T-helper 2 cell treated with Interferon-gamma antibody and Interleukin-4, amounts not matched to agents 100 ng/mL and 5 ng/mL, for 36 hours (primary cell): Measurements from ENCODE around the gene CTF1. TPM values are rescaled to one million over a fixed set of nuclear protein-coding genes. Genes with fewer than 3 reads are reported as not detected.
"Not testable (repeated sequence)": the region's sequence is repeated elsewhere in the genome, so short reads cannot be mapped to it uniquely, and the experiment has no call there.

Source experiments
- intact Hi-C: fragments of 100-400 bp; cut with micrococcal nuclease; formaldehyde crosslinking; loops from one replicate; pipeline ENCODE4 v1.15.1; 2023
- total RNA-seq: library from RNA; stranded (reverse); gene quantifications from 2 replicates; pipeline ENCODE4 v1.2.3, GENCODE V29; 2022

The CTF1 gene
- total RNA-seq, 1 donor from 2014 or later: 0.32 TPM

DNA sequence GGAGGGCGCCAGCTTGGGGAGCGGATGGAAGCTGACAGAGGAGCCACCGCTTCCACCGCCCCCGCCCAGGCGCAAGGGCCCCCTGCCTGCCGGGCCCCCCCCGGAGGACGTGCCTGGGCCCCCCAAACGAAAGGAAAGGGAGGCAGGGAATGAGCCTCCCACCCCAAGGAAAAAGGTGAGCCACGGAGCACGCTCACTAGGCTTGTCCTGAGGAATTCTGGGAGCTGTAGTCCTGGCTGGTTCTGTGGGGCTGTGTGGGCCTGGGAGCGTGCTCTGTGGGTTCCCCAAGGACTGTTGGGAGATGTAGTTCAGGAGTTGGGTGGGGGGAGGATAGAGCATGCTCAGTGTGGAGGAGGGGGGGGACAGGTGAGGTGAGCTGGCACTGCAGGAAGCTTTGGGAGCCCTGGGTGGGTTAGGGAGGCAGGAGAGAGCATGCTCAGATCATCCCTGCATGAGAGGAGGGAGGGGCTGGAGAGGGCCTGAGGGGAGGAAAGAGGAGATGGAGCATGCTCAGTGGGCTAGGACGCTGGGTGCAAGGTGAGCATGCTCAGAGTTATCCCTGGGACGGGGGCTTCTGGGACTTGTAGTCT is 31.5 kb downstream of the CTF1 start:
- intact Hi-C loops: no loop called here

DNA sequence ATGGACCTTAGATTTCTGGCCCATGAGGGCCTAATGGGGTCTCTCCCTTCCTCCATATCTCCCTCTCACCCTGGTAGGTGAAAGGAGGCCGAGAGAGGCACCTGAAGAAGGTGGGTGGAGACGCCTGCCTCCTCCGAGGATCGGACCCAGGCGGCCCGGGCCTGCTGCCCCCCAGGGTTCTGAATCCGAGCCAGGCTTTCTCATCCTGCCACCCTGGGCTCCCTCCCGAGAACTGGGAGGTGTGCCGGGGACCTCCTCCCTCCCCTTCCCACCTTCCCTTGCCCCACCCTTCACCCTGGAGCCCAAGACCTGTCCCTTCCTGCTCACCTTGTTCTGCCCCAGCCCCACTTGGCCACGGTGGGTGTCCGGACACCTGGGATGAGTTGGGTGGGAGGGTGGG is 32.0 kb downstream of the CTF1 start:
- intact Hi-C loops: no loop called here

DNA sequence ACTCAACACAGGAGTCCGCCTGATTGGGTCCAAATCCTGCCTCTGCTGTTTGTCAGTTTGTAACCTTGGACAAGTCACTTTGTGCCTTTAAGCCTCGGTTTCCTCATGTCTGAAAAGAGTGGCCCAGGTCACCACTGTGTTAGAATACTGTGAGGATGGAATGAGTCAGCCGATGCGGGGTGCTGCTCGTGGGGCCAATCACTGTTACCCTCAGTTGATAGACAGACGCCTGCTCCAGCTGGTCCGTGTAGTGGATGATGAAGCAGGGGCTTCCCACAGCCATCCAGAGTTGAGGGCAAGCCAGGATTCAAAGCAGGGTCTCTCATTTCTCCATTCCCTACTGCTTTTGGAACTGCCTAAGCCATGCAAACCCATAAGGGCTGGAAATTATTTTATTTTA is 32.8 kb downstream of the CTF1 start:
- intact Hi-C loops: no loop called here

DNA sequence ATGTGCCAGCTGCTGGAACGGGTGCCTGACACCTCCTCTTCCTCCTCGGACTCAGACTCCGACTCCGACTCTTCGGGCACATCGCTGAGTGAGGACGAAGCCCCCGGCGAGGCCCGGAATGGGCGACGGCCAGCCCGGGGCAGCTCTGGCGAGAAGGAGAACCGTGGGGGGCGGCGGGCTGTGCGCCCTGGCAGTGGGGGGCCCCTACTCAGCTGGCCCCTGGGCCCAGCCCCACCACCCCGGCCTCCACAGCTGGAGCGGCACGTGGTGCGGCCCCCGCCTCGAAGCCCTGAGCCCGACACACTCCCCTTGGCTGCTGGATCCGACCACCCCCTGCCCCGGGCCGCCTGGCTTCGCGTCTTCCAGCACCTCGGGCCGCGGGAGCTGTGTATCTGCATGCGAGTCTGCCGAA is 33.8 kb downstream of the CTF1 start:
- intact Hi-C loops: no loop called here

DNA sequence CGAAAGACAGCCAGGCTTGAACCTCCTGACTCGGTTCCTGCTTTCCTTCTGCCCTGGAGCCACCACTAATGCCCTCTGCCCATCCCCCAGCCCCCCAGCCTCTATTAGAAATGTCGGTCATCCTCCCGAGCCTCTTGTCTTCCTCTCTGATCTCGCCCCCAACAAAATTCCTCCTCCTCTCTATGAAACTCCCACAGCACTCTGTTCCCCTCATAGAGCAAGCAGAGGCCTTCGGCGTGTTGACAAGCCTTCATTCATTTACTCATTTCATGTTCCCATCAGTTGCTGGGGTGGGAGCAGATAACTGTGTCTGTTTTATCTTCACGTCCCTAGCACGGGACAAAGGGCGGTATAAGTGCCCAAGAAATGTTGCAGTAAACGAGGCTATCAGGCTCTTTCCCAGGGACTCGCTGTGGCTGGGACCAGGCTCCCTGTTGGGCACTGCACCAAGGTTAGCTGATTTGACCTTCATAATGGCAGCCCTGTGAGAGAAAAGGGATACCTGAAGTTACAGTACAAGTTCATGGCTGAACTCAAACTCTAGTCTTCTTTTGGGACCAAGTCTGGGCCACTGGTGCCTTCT is 34.7 kb downstream of the CTF1 start:
- intact Hi-C loops: no loop called here

DNA sequence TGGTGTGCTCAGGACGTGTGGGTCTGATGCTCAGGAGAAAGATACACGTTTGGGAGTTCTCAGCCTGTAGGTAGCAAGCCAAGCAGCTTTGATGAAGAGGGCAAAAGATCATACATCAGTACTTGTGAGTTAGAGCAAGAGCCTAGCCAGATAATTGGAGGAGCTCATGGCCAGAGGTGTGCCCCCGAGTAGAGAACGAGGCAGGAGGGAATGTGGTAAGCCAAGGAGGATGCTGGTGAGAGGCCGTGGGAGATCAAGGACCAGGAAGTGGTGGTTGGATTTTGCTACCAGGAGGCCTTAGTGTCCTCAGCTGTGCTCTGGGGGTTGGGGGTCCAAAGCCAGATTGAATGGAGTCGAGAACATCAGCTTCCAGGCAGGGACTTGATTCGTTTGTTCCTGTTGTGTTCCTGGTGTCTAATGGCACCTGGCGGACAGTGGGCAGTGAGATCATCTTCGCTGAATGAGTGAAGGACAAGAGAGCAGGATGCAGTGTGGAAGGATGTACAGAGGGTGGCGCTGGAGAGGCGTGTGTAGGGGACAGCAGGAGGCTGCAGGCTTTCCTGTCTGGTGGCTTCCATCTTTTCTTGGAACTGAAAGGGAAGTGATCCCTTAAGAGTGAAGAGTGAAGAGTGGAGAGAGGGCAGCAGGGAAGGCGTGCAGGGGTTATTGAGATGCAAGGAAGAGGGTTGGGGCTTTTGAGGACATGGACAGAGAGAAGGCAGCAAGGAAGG is 38.6 kb downstream of the CTF1 start:
- intact Hi-C loops: no loop called here

DNA sequence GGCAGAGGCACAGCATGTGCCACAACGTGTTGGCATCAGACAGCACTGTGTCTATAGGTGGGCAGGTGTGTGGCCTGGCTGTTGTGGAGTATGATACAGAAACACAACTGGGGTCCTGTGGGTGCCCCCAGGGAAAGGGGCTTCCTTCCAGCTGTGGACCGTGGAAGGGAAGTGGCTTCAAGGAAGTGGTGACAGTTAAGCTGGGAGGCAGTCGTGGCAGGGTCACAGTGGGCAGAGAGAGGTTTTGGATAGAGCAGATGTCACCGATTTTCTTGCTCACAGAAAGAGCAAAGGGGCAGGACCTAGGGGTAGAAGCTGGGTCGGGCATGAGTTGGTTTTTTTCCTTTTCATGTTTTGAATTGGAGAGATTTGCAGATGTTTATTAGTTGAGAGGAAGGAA is 41.3 kb downstream of the CTF1 start:
- intact Hi-C loops: no loop called here

DNA sequence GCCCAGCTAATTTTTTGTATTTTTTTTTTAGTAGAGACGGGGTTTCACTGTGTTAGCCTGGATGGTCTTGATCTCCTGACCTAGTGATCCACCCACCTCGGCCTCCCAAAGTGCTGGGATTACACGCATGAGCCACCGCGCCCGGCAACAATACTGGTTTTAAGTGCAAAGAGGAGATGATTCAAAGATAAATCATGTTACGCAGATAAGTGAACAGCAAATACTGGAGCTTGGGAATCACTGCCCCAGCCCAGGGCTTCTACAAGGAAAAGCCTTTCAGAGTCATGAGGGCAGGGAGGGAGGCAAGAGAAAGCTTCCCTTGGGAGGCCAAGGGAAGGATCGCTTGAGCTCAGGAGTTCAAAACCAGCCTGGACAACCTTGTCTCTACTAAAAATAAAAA is 43.2 kb downstream of the CTF1 start:
- intact Hi-C loops: not testable (repeated sequence)

DNA sequence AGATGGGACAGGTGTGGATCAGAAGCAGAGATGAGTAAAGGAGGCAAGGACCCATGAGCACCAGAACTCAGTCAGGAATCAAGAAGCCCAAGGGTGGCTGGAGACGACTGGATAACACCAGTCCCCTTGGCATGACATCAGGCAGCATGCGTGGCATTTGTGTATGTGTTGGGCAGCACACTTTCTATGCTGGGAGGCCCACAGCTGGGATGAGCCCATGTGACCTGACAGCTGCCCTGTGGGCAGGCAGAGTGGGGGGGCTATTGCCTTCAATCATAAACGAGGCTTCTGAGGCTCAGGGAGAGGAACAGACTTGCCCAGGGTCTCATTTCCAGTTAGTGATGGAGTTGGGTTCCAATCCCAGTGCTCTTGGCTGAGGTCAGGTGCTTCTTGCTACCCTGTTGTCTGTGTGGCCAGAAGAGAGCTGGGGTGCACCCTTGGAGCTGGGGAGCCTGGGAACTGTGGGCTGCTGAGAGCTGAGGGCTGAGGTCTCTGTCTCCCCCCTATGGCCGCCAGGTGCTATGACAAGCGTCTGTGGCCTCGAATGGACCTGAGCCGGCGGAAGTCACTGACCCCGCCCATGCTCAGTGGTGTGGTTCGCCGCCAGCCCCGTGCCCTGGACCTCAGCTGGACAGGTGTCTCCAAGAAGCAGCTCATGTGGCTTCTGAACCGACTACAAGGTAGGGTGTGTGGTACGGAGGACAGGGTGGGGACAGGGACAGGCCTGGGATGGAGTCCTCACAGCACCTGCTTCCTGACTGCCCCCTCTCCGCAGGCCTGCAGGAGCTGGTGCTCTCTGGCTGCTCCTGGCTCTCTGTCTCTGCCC is 45.4 kb downstream of the CTF1 start:
- intact Hi-C loops: loop anchor here (2.0 to 5.0 kb wide), 2 partner anchors 50 to 97 kb away; partner anchors contain the start of gene BCL7C

DNA sequence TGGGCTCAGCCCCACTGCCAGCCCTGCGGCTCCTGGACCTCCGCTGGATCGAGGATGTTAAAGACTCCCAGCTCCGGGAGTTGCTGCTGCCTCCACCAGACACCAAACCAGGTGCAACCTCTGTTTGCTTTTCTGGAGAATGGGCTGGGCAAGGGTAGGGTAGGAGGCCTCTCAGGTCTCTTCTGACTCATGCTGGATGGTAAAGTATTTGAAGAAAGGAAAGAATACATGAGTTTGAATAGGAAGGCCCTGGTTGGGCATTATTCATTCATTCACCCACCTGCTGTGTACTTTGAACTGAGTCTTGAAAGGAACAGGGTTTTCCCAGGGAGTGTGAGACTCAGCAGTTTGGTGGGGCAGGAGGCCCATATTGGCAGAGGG is 46.0 kb downstream of the CTF1 start:
- intact Hi-C loops: loop anchor here (2.0 to 5.0 kb wide), 2 partner anchors 50 to 98 kb away; partner anchors contain the start of gene BCL7C

DNA sequence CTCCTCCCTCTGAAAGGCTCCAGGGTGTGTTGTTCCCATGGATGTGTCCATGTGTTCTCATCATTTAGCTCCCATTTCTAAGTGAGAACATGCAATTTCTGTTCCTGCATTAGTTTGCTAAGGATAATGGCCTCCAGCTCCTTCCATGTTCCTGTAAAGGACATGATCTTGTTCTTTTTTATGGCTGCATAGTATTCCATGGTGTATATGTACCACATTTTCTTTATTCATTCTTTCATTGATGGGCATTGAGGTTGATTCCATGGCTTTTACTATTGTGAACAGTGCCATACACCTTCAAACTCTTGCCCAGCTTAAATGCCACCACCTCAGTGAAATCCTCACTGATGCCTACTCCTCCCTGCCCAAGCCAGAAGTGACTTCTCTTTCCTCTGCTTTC is 47.9 kb downstream of the CTF1 start:
- intact Hi-C loops: loop anchor here (5.0 kb wide), 1 partner anchor 52 kb away; the partner anchor contains the start of gene BCL7C

DNA sequence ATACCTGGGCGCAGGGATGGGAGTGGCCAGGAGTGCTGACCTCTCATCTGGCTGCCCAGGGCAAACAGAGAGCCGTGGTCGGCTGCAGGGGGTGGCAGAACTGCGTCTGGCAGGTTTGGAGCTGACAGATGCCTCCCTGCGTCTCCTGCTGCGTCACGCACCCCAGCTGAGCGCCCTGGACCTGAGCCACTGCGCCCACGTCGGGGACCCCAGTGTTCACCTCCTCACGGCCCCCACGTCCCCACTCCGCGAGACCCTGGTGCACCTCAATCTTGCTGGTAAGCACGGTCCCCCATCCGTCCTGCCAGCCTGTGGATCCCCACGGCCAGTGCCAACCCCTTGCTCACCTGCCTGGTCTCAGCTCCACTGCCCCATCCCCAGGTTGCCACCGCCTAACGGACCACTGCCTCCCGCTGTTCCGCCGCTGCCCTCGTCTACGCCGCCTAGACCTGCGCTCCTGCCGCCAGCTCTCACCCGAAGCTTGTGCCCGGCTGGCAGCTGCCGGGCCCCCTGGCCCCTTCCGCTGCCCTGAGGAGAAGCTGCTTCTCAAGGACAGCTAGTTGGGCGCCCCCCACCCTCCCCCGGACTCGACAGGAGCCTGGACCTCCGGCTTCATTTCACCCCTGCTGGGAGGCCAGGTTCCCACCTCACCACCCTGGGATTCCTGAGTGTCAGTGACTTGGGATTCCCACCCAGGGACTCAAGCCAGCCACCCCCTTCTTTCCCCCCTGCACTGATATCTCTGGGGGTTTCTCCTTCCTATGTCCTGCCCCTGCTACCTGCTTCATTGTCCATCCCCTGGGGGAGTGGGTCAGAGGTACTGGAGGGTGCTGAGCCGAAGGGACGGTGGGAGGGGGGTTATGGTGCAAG is 50.5 kb downstream of the CTF1 start:
- intact Hi-C loops: no loop called here

DNA sequence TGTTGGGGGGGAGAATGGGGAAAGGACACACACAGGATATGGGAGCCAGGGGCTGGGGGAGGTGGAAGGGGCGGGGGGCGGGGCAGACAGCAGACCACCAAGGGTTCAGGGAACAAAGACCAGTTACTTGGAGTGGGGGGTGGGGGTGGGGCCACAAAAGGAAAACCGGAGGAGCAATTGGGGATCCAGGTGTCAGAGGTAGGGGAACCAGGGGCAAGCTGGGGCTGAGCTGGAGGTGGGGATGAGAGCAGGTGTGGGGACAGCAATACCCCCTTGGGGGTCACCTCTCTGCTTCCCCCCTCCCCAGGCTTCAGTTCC is 51.1 kb downstream of the CTF1 start:
- intact Hi-C loops: no loop called here

DNA sequence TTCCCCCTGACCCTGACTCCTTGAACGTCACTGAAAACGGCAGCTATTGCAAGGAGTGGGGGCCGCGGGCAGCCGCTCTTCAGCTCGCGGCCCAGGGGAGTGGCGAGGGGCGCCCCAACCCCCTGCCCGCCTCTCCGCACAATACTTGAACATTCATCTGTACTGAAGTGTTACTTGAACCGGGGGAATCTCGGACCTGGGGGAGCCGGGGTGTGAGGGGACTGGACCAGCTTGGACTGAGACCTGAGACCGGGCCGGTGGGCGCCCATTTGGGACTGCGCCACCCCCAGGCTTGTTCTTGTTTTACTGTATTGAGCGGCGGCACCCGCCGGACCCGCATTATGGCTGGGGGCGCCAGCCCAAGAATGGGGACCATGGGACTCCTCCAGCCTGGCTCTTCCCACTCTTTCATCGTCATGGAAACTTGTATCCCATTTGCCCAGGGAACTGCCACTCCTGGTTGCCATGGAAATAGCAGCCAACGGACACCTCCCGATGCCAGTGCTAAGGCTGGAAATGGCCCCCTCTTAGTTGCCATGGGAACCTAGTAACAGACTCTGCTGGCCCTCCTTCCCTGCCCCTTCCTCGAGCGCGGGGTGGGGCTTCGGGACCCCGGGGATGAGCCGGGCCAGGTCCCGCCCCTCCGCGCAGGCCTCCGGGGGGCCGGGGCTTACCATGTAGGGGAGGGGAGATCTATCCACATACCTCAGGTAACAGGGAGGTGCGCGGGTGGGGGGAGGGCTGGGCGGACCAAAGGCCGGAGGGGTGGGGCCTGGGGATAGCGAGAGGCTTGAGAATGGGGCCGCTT is 51.6 kb downstream of the CTF1 start:
- intact Hi-C loops: loop anchor here (2.0 kb wide), 1 partner anchor 25 kb away; the partner anchor contains the start of gene FBXL19

DNA sequence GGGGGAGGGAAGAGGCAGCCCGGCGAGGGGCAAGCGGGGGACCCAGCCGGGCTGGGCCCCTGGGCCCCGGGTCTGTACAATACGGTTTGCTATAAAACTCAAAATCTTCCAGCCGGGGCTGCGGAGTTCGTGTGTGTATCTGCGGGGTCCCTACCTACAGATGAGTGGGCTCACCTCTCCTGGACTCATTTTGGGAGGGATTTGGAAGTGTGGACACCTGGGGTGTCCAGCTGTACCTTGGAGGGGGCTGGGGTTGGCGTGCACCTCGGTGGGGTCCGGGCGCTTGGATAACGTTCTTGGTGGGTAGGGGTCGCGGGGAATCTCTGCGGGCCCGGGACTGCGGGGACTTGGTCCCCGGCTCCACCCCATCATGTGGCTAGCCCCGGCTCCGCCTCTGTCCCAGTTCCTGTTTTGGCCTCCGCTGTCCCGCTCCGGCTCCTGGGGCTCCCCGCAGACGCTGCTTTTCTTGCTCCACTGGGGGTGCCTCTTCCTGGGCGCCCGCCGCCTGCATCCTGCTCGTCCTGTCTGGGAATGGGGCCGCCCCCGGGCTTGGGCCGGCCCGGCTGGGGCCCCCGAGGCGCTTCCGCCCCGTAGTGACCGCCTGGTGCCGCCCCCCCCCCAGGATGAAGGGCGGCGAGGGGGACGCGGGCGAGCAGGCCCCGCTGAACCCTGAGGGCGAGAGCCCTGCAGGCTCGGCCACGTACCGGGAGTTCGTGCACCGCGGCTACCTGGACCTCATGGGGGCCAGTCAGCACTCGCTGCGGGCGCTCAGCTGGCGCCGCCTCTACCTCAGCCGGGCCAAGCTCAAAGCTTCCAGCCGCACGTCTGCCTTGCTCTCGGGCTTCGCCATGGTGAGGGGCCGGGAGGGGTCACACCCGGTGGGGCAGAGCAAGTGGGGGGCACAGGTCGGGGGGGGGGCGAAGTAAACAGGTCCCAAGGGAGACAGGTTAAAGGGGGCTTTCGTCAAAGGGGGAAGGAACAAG is 52.5 kb downstream of the CTF1 start, which contains the start of gene ORAI3:
TSS of gene ORAI3 (plus strand) at position 402 of the 983 bp plus-strand sequence. CDS start at position 624, 222 bp downstream.
- intact Hi-C loops: loop anchor here (2.0 kb wide), 1 partner anchor 26 kb away; the partner anchor contains the start of gene FBXL19

DNA sequence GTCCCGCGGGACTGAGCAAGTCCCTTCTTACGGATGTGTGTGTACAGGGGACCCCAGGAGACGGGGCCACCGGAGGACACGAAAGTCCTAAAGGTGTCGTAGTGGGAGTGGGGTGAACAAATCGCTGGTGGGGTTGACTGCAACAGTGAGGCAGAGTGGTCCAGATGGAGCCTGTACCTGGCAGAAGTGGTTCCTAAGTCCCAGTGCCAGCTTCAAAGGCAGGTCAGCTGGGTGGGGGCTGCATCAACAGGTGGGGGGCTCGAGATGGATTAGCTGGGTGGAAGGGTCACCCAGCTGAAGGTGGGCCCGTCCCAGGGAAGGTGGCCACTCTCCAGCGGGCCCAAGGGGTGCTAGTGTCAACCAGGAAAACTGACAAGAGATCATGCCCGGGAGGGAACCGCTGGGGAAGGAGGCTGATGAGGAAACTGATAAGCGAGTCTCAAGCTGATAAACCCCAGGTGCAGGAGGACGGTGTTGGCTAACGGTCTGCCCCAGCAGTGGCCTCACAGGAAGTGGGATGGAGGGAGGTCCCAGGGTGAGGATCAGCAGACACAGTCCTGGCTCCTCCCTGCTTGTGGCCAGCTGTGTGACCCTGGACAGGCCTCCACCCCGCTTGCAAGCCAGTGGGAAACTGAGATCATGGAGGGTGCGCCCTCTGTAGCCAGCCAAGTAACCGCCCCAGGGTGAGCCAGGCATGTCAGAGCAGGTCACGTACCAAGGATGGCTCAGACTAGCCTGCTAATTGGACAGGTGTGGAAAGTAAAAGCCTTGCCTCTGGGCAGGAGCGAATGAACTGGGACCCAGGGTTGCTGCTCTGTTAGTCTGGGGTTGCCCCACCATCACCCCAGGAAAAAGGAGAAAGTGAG is 53.5 kb downstream of the CTF1 start:
- intact Hi-C loops: loop anchor here (2.0 kb wide), 1 partner anchor 27 kb away; the partner anchor contains the start of gene FBXL19

DNA sequence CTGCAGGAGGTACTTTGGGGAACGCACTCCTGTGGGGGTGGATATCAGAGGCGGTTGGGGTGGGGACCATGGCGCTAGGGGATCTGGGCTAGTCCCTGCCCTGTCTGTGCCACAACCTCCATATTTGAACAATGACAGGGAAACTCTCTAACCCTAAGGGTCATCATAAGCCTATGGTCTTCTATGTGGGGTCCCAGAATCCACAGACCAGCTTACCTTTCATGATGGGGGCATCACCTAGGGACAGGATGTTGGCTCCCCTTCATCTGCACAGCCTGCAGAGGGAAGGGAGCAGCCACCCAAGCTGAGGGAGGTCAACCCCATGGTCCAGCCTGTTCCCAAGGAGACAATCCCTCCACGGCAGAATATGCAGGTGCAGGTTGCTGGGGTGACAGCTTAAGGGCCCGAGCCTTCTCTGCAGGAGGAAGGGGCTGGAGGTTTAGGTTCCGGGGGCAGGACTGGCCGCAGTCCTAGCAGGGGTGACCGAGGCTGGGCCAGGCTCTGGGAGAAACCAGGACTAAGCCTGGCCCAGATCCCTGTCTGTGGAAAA is 54.2 kb downstream of the CTF1 start:
- intact Hi-C loops: no loop called here
